H54 (cell line): ENCODE measurements around the gene FOXO1.
"Not testable (repeated sequence)": the region's sequence is repeated elsewhere in the genome, so short reads cannot be mapped to it uniquely, and the experiment has no call there.

Experiments used
- DNase-seq: peaks from one replicate; pipeline ENCODE4 v3.0.0; 2011; ENCODE audit warnings: low spot score, mixed read lengths; ENCODE audit not compliant: insufficient read length
- FAIRE-seq: peaks from 3 replicates; lab custom pipeline; 2011; peaks lifted over from hg19 to GRCh38; lab: Jason Lieb, UNC
- POLR2A ChIP-seq: IDR thresholded peaks from 2 replicates; pipeline ENCODE4 v1.6.1; 2011; ENCODE audit warnings: low read depth, mild to moderate bottlenecking, low read length

The FOXO1 gene

GRCh38 chr13:40672765-40673397 is 6.4 kb upstream of the FOXO1 start:
- FAIRE-seq (no peak), DNase-seq (no peak)
- TF ChIP-seq POLR2A, result no peak

GRCh38 chr13:40671956-40672764 is 5.7 kb upstream of the FOXO1 start:
- DNase-seq (peak; percentile 32), FAIRE-seq (peak; percentile 72)
- no peak for TF ChIP-seq POLR2A

- FAIRE-seq (no peak), DNase-seq (no peak)
- no peak for TF ChIP-seq POLR2A
These were observed 3.9 kb upstream of the FOXO1 start for GRCh38 chr13:40670307-40670706.

GRCh38 chr13:40668335-40668734 is 1.9 kb upstream of the FOXO1 start:
- TF ChIP-seq POLR2A, result no peak
- no peak for DNase-seq
- no peak for FAIRE-seq

- no peak for FAIRE-seq
- no peak for DNase-seq
- no peak for TF ChIP-seq POLR2A
These were observed 1.2 kb upstream of the FOXO1 start for GRCh38 chr13:40667622-40667978.

GRCh38 chr13:40666933-40667621 is 636 bp upstream of the FOXO1 start:
- peak; percentile 77 for DNase-seq
- no peak for TF ChIP-seq POLR2A
- FAIRE-seq, result no peak

GRCh38 chr13:40665126-40666044 is 1.1 kb downstream of the FOXO1 start:
- TF ChIP-seq POLR2A, result no peak
- FAIRE-seq, result no peak
- DNase-seq, result peak; percentile 30

- no peak for FAIRE-seq
- no peak for TF ChIP-seq POLR2A
- DNase-seq, result no peak
These were observed 1.9 kb downstream of the FOXO1 start for GRCh38 chr13:40664350-40665125.

GRCh38 chr13:40664100-40664349 is 2.4 kb downstream of the FOXO1 start:
- FAIRE-seq, DNase-seq: not testable (repeated sequence)

- no peak for TF ChIP-seq POLR2A
- no peak for FAIRE-seq
- no peak for DNase-seq
These were observed 3.6 kb downstream of the FOXO1 start for GRCh38 chr13:40662866-40663265.

GRCh38 chr13:40661875-40662665 is 4.4 kb downstream of the FOXO1 start:
- no peak for DNase-seq
- no peak for TF ChIP-seq POLR2A
- FAIRE-seq, result no peak

GRCh38 chr13:40660692-40661091 is 5.7 kb downstream of the FOXO1 start:
- FAIRE-seq (no peak), DNase-seq (no peak)
- TF ChIP-seq POLR2A, result no peak
